Parathyroid adenoma (tissue), 2 donors: ENCODE data around the gene SLC34A3.

Source experiments
- H2AFZ ChIP-seq: fragments of 300-600 bp; sonication (generic); one replicate; pipeline ENCODE4 v1.7.0; 2017; ENCODE audit warnings: antibody characterized with exemption, mild to moderate bottlenecking
- H3K27ac ChIP-seq: fragments of 300-600 bp; sonication (generic); one replicate; pipeline ENCODE4 v1.7.0; 2017
- H3K27me3 ChIP-seq: fragments of 300-600 bp; sonication (generic); one replicate; pipeline ENCODE4 v1.7.0; 2017; ENCODE audit warnings: low read length; ENCODE audit not compliant: control insufficient read depth, insufficient read depth
- H3K36me3 ChIP-seq: fragments of 300-600 bp; sonication (generic); one replicate; pipeline ENCODE4 v1.7.0; 2017; ENCODE audit warnings: low read length; ENCODE audit not compliant: control insufficient read depth, insufficient read depth
- H3K4me1 ChIP-seq: fragments of 300-600 bp; sonication (generic); one replicate; pipeline ENCODE4 v1.7.0; 2017; ENCODE audit warnings: control low read depth
- H3K4me2 ChIP-seq: fragments of 300-600 bp; sonication (generic); one replicate; pipeline ENCODE4 v1.7.0; 2017; ENCODE audit warnings: low read length
- H3K4me3 ChIP-seq: fragments of 300-600 bp; sonication (generic); one replicate; pipeline ENCODE4 v1.7.0; 2017; ENCODE audit warnings: low read depth, low read length
- H3K79me2 ChIP-seq: fragments of 300-600 bp; sonication (generic); one replicate; pipeline ENCODE4 v1.7.0; 2017; ENCODE audit warnings: control low read depth
- H3K9ac ChIP-seq: fragments of 300-600 bp; sonication (generic); one replicate; pipeline ENCODE4 v1.7.0; 2017; ENCODE audit warnings: mild to moderate bottlenecking
- H3K9me3 ChIP-seq: fragments of 300-600 bp; sonication (generic); one replicate; pipeline ENCODE4 v1.7.0; 2017; ENCODE audit warnings: low read length; ENCODE audit not compliant: control insufficient read depth
- TF ChIP-seq, protein P1 (sequence below): fragments of 300-600 bp; sonication (generic); IDR thresholded peaks from one replicate; pipeline ENCODE4 v1.7.0; 2017; ENCODE audit warnings: antibody characterized with exemption, mild to moderate bottlenecking
- donor health status: primary hyperparathyroidism.

Gene SLC34A3

DNA sequence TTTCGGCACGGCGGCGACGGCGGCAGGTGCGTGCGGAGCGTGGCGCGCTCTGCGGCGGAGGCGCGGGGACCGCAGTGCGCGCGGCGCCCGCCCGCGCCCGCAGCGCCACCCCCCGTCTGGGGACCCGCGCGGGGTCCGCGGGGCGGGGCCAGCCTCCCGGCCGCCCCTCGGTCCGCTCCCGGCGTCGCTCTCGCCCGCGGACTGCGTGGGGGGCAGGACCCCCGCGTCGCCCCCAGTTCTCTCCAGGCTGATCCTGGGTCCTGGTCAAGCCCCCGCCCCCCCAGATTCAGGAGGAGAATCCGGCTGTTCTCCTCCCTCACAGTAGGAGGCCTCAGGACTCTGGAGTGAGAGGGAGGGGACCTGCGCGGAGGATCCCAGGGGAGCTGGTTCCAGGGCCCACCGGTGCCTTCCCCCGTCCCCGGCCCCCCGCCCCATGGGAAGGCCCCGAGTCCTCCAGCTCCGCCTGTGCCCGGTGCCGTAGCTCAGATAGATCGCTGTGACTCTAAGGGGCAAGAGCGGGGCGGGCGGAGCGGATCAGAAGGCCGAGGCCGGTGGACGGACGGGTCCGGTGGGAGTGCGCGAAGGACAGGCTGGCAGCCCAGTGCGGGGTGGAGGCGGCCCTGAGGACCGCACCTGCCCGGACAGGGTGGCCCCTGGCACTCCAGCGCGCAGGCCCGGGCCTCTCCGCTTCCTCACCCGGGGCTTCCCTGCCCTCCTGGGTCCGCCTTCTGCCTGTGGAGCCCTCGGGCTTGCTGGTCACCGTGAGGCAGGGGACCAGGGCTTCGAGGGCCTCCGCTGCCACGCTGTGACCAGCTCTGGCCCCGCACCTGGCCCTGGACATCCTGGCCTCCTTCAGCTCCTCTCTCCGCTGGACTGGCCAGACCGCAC, 8.3 kb upstream of the SLC34A3 start, which contains the start of gene RNF208:
TSS of gene RNF208 (minus strand) at position 51 of the 888 bp plus-strand sequence. CDS start 1,028 bp downstream, outside the sequence.
- peak within 1 kb of the TSS; percentile 97 for H3K4me3 ChIP-seq
- H3K36me3 ChIP-seq = no peaks in the 10 kb centered on the region
- peak within 1 kb of the TSS; percentile 88 for H3K27ac ChIP-seq
- no peaks in the 10 kb centered on the region for H3K79me2 ChIP-seq
- no peaks in the 10 kb centered on the region for H3K27me3 ChIP-seq
- H3K4me1 ChIP-seq = peaks cover 5% of the 10 kb centered on the region
- H3K9ac ChIP-seq = peak within 1 kb of the TSS; percentile 46
- H2AFZ ChIP-seq = peak within 1 kb of the TSS; percentile 73
- peak within 1 kb of the TSS; percentile 75 for H3K4me2 ChIP-seq
- no peaks in the 10 kb centered on the region for H3K9me3 ChIP-seq
- TF ChIP-seq, protein P1, sequence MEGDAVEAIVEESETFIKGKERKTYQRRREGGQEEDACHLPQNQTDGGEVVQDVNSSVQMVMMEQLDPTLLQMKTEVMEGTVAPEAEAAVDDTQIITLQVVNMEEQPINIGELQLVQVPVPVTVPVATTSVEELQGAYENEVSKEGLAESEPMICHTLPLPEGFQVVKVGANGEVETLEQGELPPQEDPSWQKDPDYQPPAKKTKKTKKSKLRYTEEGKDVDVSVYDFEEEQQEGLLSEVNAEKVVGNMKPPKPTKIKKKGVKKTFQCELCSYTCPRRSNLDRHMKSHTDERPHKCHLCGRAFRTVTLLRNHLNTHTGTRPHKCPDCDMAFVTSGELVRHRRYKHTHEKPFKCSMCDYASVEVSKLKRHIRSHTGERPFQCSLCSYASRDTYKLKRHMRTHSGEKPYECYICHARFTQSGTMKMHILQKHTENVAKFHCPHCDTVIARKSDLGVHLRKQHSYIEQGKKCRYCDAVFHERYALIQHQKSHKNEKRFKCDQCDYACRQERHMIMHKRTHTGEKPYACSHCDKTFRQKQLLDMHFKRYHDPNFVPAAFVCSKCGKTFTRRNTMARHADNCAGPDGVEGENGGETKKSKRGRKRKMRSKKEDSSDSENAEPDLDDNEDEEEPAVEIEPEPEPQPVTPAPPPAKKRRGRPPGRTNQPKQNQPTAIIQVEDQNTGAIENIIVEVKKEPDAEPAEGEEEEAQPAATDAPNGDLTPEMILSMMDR = no peak

DNA sequence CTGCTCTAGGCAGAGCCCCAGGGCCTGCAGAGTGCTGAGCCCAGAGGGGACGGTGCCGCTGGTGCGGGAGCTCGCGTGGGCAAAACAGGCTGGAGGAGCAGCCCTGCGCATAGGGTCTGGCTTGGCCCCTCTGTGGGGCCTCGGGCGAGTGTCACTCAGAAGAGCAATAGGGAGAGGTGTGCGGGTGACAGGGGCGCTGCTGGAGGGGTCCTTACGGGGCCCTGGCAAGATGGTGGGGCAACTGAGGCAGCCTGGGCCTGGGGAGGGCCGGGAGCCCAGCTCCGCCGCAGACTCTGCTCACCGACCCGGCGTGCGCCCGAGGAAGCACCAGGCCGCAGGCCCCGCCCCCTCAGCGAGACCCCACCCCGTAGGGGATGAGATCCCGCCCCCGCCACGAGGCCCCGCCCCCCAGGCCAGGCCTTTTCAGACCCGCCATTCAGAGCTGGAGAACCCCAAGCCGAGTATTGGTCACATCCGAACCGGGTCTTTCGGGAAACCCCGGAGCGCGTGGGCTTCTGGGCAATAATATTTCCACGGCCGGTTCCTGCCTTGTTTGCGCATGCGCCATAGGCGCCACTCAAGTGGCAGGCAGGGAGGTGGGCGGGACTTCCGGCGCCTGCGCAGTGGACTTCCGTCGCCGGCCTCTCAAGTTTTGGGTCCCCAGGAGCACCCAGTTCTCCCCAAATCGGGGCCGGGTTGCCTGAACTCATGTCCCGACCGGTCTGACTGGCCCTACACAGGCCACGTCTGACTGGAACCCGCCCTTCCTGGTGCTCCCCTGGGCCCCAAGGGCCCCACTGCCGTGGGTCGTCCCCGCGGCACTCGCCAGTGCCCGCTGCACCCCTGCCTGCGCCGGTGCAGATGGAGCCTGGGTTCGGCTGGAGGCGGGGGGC, 7.4 kb upstream of the SLC34A3 start:
- TF ChIP-seq, protein P1 = no peak
- Histone ChIP-seq H3K4me2 (peak overlapping the region; percentile 100), H3K4me1 (peaks cover 5% of the 10 kb centered on the region), H3K79me2 (no peaks in the 10 kb centered on the region), H3K9me3 (no peaks in the 10 kb centered on the region), H3K9ac (peak overlapping the region; percentile 77), H3K27me3 (no peaks in the 10 kb centered on the region), H2AFZ (peak overlapping the region; percentile 88), H3K27ac (peak overlapping the region; percentile 93), H3K36me3 (no peaks in the 10 kb centered on the region), H3K4me3 (peak overlapping the region; percentile 97)

DNA sequence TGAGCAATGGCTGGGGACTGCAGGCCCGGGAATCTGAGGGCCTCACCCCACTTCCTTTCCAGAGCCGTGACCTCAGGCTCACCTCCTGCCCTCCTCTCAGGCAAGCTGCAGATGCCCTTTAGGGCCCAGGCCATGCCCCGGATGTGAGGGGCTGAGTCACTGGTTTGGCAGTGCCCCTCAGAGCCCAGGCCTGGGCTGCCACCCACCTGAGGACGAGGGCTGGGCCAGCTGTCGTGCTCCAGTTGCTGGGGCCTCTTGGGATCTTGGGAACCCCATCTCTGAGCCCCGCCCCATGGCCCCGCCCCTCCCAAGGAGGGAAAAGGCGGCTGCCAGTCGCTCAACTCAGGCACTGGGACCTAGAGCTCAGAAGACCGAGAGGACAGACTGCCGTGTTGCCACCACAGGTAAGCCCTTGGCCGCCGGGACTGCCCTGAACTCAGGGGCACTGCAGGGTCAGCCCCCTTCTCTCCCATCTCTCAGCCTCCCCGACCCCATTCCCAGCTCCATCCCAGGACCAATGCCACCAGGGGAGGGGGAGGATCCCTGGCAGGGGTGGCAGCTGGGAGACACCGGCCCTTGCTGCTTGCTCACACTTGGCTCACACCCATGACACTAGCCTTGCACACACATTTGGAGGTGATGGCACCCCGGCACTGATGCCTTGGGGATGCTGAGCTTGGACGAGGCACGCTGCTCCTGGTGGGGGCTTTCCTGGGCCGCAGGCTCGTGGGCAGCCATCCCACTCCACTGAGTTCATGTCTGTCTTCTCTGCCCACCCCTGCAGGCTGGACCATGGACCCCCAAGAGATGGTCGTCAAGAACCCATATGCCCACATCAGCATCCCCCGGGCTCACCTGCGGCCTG, 5.6 kb upstream of the SLC34A3 start, which contains the start of gene CYSRT1:
TSS of gene CYSRT1 (plus strand) at position 345 of the 865 bp plus-strand sequence. CDS start at position 793, 448 bp downstream.
- Histone ChIP-seq H3K9me3 (no peaks in the 10 kb centered on the region), H3K36me3 (no peaks in the 10 kb centered on the region), H3K4me2 (peak within 1 kb of the TSS; percentile 100), H2AFZ (peak within 1 kb of the TSS; percentile 88), H3K4me3 (peak within 1 kb of the TSS; percentile 97), H3K27me3 (no peaks in the 10 kb centered on the region), H3K9ac (peak within 1 kb of the TSS; percentile 77), H3K27ac (peak within 1 kb of the TSS; percentile 93), H3K4me1 (peaks cover 5% of the 10 kb centered on the region), H3K79me2 (no peaks in the 10 kb centered on the region)
- TF ChIP-seq, protein P1 = no peak

DNA sequence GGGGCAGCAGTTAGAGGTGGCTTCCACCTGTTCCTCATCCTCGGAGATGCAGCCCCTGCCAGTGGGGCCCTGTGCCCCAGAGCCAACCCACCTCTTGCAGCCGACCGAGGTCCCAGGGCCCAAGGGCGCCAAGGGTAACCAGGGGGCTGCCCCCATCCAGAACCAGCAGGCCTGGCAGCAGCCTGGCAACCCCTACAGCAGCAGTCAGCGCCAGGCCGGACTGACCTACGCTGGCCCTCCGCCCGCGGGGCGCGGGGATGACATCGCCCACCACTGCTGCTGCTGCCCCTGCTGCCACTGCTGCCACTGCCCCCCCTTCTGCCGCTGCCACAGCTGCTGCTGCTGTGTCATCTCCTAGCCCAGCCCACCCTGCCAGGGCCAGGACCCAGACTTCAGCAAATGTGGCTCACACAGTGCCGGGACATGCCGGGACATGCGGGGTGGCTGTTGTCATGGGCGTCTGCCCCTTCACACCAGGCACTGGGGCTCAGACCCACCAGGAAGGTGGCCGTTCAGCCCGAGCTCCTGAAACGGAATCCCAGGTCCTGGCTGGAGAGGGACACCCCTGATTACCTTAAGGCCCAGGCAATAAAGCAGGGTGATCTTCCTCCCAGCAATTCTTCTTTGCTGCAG, 4.9 kb upstream of the SLC34A3 start:
- Histone ChIP-seq H3K9me3 (no peaks in the 10 kb centered on the region), H3K4me2 (no peak overlapping the region), H3K79me2 (no peaks in the 10 kb centered on the region), H3K4me1 (peaks cover 5% of the 10 kb centered on the region), H3K9ac (no peak overlapping the region), H3K27ac (no peak overlapping the region), H2AFZ (no peak overlapping the region), H3K27me3 (no peaks in the 10 kb centered on the region), H3K36me3 (no peaks in the 10 kb centered on the region), H3K4me3 (no peak overlapping the region)
- TF ChIP-seq, protein P1 = no peak
